Stimulated activated CD8-positive, alpha-beta memory T cell treated with anti-CD3 and anti-CD28 coated beads, Interleukin-2, amount 100 ng/mL, for 1 hour (primary cell): Measurements from ENCODE around the gene KRTAP3-1.

ENCODE experiments used
- DNase-seq, 2 donors: peaks; one replicate each; pipeline ENCODE4 v3.0.0-alpha.2; 2020; ENCODE audit warnings: low read depth in 2 of 2

The KRTAP3-1 gene

DNA sequence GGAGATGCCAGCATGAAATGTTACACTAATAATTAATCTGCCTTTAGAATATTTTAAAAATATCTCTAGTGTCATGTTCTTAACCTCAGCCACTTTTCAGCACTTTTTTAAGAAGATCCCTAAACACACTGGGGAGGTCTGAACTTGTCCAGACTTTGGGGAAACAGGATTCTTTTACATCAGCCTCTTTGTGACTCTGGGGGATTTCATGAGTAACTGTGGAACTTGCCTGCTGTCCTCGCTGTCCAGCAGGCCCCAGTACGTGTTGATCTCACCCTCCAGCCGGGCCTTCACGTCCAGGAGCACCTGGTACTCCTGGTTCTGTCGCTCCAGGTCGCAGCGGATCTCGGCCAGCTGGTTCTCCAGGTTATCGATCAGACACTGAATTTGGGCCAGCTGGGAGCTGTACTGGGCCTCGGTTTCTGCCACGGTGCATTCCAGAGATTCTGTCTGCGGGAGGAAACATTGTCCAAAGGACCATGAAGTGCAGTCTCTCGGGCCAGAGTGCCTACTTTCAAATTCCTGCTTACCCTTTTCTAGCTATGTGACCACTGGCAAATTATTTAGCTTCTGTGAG lies 30.3 kb downstream of the KRTAP3-1 start:
- no peak for DNase-seq

DNA sequence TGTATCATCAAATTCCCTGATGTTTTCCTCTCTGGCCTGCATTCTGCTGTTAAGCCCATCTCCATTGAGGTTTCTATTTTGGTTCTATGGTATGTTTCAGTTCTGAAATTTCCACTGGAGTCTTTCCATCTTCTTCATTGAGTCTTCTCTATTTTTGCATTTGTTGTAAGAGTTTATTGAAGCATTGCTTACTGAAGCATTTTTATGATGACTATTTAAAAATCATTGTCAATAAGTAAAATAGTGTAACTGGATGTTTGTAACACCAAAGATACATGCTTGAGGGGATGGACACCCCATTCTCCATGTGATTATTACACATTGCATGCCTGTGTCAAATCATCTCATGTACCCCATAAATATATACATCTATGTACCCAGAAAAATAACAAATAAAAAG lies 33.4 kb downstream of the KRTAP3-1 start:
- DNase-seq, result no peak

DNA sequence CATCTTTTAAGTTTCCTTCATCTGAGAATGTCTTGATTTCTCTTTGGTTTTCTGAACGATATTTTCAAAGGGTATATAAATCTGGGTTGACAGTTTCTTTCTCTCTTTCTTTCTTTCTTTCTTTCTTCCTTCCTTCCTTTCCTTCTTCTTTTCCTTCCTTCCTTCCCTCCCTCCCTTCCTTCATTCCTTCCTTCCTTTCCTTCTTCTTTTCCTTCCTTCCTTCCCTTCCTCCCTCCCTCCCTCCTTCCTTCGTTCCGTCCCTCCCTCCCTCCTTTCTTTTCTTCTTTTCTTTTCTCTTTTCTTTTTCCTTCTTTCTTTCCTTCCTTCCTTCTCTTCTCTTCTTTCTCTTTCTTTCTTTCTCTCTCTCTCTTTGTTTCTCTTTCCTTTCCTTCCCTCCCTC lies 34.6 kb downstream of the KRTAP3-1 start:
- DNase-seq, result no peak

DNA sequence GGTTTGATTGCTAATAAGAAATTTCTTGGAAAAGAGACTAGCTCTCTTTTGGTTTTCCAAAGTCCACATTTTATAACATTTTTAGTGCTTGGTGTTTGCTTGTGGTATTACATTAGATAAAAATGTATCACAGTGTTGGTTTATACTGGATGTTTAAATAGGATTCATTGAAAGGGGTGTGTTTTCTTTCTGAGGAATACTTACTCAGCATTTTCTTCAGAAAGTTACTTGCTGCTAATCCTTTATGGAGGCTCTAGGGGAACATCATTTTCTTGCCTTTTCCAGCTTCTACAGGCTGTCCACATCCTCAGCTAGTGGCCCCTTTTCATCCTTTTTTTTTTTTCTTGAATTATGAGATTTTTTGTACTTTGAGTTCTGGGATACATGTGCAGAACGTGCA lies 41.3 kb downstream of the KRTAP3-1 start:
- DNase-seq, result no peak

DNA sequence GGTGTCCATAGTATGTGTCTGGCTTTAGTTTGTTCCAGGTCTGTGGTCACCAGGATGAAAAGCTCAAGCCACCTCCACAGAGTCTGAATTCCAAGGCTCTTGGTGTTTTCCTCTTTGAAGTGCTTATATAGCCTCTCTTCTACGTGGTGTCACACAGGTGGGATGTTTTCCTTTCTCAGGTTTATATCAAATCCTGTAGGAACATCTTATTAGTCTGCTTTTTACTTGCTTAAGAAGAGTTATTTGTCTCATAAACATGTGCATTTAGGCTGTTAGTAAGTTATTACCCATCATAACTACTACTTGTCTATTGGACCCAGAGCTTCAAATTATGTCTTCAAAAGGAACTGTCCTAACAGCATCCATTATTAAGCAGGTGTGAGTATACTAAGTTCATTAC lies 42.1 kb downstream of the KRTAP3-1 start, which contains the start of gene KRT39:
Gene KRT39 (minus strand): TSS at position 101 of the 400 bp plus-strand sequence. CDS start 92 bp downstream, at position 9.
- no peak for DNase-seq

DNA sequence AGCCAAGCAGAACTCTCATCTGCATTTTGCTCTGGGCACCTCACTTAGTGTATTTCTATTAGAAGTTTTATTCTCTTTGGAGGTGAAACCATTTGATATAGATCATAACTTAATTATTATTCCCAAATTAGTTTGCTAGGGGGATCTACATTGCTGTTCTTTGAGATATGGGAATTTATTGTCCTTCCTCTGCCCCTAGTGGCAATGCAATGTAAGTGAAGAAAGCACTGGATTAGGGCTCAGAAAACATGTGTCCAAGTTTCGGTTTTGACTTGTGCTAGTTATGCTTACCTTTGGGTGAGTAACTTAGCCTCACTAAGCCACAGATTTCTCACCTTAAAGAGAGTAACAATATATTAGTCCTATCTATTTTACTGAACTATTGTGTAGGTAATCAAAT lies 45.1 kb downstream of the KRTAP3-1 start:
- no peak for DNase-seq

DNA sequence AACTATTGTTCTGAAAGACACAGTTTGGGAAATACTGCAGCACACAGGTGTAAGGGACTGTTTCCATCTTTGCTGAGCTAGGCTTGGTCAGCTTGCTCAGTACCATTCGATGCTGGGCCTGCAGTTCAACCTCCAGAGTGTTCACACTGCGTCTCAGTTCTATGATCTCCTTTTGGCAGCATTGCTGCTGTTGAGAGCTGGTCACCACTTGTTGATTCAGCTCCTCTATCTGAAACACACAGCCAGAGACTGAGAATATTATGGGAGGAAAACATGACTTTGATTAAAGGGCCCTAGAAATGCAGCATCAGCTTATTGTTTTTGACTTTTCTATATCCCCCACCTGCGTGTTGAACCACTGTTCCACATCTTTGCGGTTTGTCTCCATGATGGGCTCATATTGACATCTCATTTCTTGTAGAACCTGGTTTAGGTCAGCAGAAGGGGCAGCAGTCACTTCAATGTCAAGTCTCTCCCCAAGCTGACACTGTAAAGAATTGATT lies 46.8 kb downstream of the KRTAP3-1 start:
- DNase-seq, result no peak

DNA sequence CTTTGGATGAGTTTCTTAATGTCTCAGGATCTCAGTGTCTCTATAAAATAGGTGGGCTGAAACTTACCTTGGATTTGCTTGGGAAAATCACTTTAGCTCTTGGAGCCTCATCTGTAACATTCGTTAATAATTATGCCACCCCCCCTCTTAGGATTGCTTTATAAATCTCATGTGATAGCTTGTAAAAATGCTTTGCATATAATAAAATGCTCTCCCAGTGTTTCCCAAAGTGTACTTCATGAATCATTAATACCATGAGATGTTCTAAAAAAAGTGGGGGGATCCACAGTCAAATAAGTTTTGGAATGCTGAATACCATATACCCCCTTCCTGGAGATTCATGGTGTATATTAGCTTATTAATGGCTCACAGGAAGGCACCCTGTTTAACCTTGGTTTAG lies 47.3 kb downstream of the KRTAP3-1 start:
- DNase-seq, result no peak

DNA sequence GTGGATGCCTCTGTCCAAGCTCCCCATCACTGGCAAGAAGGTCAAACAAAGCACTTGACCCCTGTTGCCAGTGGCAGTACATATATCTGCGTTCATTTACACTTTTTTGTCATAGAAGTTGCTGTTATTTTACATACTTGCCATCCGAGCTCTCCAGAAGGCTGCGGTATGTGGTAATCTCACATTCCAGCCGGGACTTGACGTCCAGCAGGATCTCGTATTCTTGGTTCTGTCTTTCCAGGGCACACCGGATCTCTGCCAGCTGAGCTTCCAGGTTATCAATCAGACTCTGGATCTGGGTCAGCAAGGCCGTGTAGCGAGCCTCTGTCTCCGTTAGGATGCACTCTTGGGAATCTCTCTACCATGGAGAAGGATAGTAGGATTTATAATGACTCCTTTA lies 48.8 kb downstream of the KRTAP3-1 start:
- DNase-seq, result no peak
